Trophoblast cell (in vitro differentiated cells and primary cell): Measurements from ENCODE around the gene LUZP1.

Experiments used
- DNase-seq, 2 donors: peaks; one replicate each; pipeline ENCODE4 v3.0.0-alpha.2; 2016
- H2AFZ ChIP-seq: 2 replicates; pipeline ENCODE4 v1.6.1; 2013; ENCODE audit warnings: low read length, moderate library complexity, mild to moderate bottlenecking; ENCODE audit not compliant: insufficient read depth, poor library complexity
- H2AK5ac ChIP-seq: 2 replicates; pipeline ENCODE4 v1.6.1; 2013; ENCODE audit warnings: mild to moderate bottlenecking, low read length
- H2BK120ac ChIP-seq: 2 replicates; pipeline ENCODE4 v1.6.1; 2013; ENCODE audit warnings: low read length, mild to moderate bottlenecking, moderate library complexity; ENCODE audit not compliant: insufficient read depth, poor library complexity
- H2BK12ac ChIP-seq: 2 replicates; pipeline ENCODE4 v1.6.1; 2013; ENCODE audit warnings: mild to moderate bottlenecking, low read length, moderate library complexity
- H2BK5ac ChIP-seq: 2 replicates; pipeline ENCODE4 v1.6.1; 2013; ENCODE audit warnings: low read length, low read depth, moderate library complexity, mild to moderate bottlenecking; ENCODE audit not compliant: poor library complexity
- H3K14ac ChIP-seq: 2 replicates; pipeline ENCODE4 v1.6.1; 2013; ENCODE audit warnings: mild to moderate bottlenecking, low read length
- H3K18ac ChIP-seq: 2 replicates; pipeline ENCODE4 v1.6.1; 2013; ENCODE audit warnings: mild to moderate bottlenecking, low read length
- H3K23ac ChIP-seq: 2 replicates; pipeline ENCODE4 v1.6.1; 2013; ENCODE audit warnings: low read length
- H3K27ac ChIP-seq: 2 replicates; pipeline ENCODE4 v1.5.1; 2013; ENCODE audit warnings: low read depth, mild to moderate bottlenecking, inconsistent platforms, low read length, moderate library complexity
- H3K27me3 ChIP-seq: 2 replicates; pipeline ENCODE4 v1.6.1; 2013; ENCODE audit warnings: inconsistent platforms, mild to moderate bottlenecking, low read length, moderate library complexity; ENCODE audit not compliant: insufficient read depth
- H3K36me3 ChIP-seq, 2 experiments: 1 replicate in 1 of 2; 2 replicates in 1 of 2; pipeline ENCODE4 v1.6.1; 2013; ENCODE audit warnings: low read length in 2 of 2, mild to moderate bottlenecking in 2 of 2, moderate library complexity in 1 of 2; ENCODE audit not compliant: insufficient read depth in 2 of 2, control insufficient read depth in 1 of 2
- H3K4ac ChIP-seq: 2 replicates; pipeline ENCODE4 v1.6.1; 2013; ENCODE audit warnings: low read depth, mild to moderate bottlenecking, low read length, moderate library complexity
- H3K4me1 ChIP-seq, 2 experiments: 1 replicate in 1 of 2; 2 replicates in 1 of 2; pipeline ENCODE4 v1.6.1; 2013; ENCODE audit warnings: low read length in 2 of 2, mild to moderate bottlenecking in 2 of 2, moderate library complexity in 1 of 2; ENCODE audit not compliant: insufficient read depth in 2 of 2, control insufficient read depth in 1 of 2
- H3K4me2 ChIP-seq: 2 replicates; pipeline ENCODE4 v1.6.1; 2013; ENCODE audit warnings: inconsistent platforms, mild to moderate bottlenecking, low read length, moderate library complexity
- H3K4me3 ChIP-seq: 2 replicates; pipeline ENCODE4 v1.5.1; 2013; ENCODE audit warnings: mild to moderate bottlenecking, low read depth, low read length, inconsistent platforms
- H3K79me1 ChIP-seq: one replicate; pipeline ENCODE4 v1.6.1; 2013; ENCODE audit warnings: low read length
- H3K79me2 ChIP-seq: 2 replicates; pipeline ENCODE4 v1.6.1; 2013; ENCODE audit warnings: low read length, mild to moderate bottlenecking; ENCODE audit not compliant: control insufficient read depth, insufficient read depth, poor library complexity
- H3K9ac ChIP-seq: 2 replicates; pipeline ENCODE4 v1.6.1; 2013; ENCODE audit warnings: mild to moderate bottlenecking, low read length
- H3K9me3 ChIP-seq: 2 replicates; pipeline ENCODE4 v1.6.1; 2013; ENCODE audit warnings: low read depth, mild to moderate bottlenecking, control low read depth, inconsistent platforms, low read length; ENCODE audit not compliant: insufficient read depth
- H4K12ac ChIP-seq: 2 replicates; pipeline ENCODE4 v1.6.1; 2013; ENCODE audit warnings: low read depth, mild to moderate bottlenecking, low read length, moderate library complexity
- H4K8ac ChIP-seq: 2 replicates; pipeline ENCODE4 v1.6.1; 2013; ENCODE audit warnings: low read depth, mild to moderate bottlenecking, low read length, moderate library complexity
- H4K91ac ChIP-seq: one replicate; pipeline ENCODE4 v1.6.1; 2013; ENCODE audit warnings: low read depth, mild to moderate bottlenecking, low read length, moderate library complexity
- WGBS: extraction: QIAGEN DNeasy Blood & Tissue Kit; methylation state at CpG from one replicate; pipeline ENCODE4 v1.1.7; 2013; ENCODE audit warnings: missing lambda C conversion rate; ENCODE audit not compliant: insufficient read length, insufficient coverage; ENCODE audit errors: extremely low coverage; 5-methylcytosine and 5-hydroxymethylcytosine counted together

The LUZP1 gene

DNA sequence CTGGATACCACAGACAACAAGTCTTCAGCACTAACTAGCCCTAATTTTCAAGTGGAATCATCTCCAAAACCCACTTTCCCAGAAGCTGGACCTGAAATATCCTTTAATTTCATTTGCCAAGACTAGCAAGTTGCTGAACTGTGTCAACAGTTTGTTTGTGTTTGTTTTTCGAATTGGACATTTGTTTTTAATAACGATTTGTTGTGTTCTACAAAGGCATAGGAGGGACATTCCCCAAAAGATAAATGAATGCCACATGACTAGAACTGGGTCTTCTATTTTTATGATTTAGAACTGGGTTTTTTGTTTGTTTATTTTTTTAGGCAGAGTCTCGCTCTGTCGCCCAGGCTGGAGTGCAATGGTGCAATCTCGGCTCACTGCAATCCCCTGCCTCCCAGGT, 17.9 kb downstream of the LUZP1 start:
- Histone ChIP-seq H4K12ac (no peak overlapping the region), H3K9ac (no peak overlapping the region), H3K79me1 (no peaks in the 10 kb centered on the region), H3K14ac (no peak overlapping the region), H4K8ac (no peak overlapping the region), H3K4me1 (no peaks in the 10 kb centered on the region), H2BK120ac (no peak overlapping the region), H3K4me2 (no peak overlapping the region), H3K23ac (no peak overlapping the region), H2AFZ (no peak overlapping the region), H4K91ac (no peak overlapping the region), H3K9me3 (no peaks in the 10 kb centered on the region), H3K27ac (no peak overlapping the region), H2BK5ac (no peak overlapping the region), H2AK5ac (no peak overlapping the region), H3K4ac (peak overlapping the region; percentile 17), H3K27me3 (no peaks in the 10 kb centered on the region), H3K79me2 (peaks cover 17% of the 10 kb centered on the region), H3K36me3 (no peaks in the 10 kb centered on the region), H2BK12ac (no peak overlapping the region), H3K4me3 (no peak overlapping the region), H3K18ac (no peak overlapping the region)
- no peak for DNase-seq
- no CpG with 5 or more reads among the region's 5 CpGs for WGBS

DNA sequence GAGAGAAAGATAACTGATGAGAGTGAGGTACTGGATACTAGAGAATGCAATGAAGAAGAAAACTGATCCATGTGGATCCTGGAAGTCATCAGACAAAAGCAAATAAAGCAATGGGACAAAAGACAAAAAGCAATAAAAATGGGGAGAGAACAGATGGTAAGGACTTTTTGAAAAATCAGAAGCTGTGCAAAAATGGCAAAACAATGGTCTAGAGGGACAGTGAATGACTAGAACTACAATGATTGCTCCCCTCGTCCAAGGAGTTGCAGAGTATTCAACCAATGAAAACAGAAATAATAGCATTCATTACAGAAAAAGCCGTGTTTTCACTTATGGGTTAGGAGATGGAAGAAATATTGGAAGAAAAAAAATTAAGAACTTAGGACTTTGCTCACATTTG, 18.5 kb downstream of the LUZP1 start:
- Histone ChIP-seq H3K9me3 (no peaks in the 10 kb centered on the region), H4K12ac (no peak overlapping the region), H3K79me1 (no peaks in the 10 kb centered on the region), H3K4me3 (no peak overlapping the region), H3K4me1 (no peaks in the 10 kb centered on the region), H4K91ac (no peak overlapping the region), H3K18ac (no peak overlapping the region), H2BK5ac (no peak overlapping the region), H4K8ac (no peak overlapping the region), H3K36me3 (peaks cover 0 to 2% of the 10 kb centered on the region in 2 experiments), H3K4ac (no peak overlapping the region), H3K27me3 (no peaks in the 10 kb centered on the region), H3K14ac (no peak overlapping the region), H3K4me2 (no peak overlapping the region), H3K27ac (no peak overlapping the region), H3K79me2 (peaks cover 15% of the 10 kb centered on the region), H2AFZ (no peak overlapping the region), H3K9ac (no peak overlapping the region), H2BK12ac (no peak overlapping the region), H2AK5ac (no peak overlapping the region), H2BK120ac (no peak overlapping the region), H3K23ac (no peak overlapping the region)
- DNase-seq: no peak
- no CpG with 5 or more reads among the region's 2 CpGs for WGBS

DNA sequence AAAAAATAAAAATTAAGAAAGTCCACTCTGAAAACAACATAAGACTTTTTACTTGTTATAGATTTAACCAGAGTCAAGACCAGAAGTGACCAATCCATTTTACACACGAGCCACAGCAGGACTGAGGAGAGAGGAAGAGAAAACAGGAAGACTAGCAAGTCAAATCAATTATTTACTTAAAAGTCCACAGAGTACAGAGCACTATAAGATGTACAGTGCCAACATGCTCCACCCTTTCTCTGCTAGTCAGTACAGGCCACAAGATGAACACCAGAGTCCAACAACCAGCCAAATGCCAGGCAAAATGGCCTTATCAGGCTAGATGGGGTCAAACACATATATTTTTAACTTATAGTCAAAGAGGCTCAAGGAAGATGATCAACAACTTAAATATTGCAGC, 19.5 kb downstream of the LUZP1 start:
- H2AFZ ChIP-seq: no peak overlapping the region
- H4K91ac ChIP-seq: no peak overlapping the region
- no peak overlapping the region for H3K4me2 ChIP-seq
- peak overlapping the region; percentile 90 for H3K4ac ChIP-seq
- no peaks in the 10 kb centered on the region for H3K27me3 ChIP-seq
- H3K79me2 ChIP-seq: peaks cover 14% of the 10 kb centered on the region
- H3K4me1 ChIP-seq: no peaks in the 10 kb centered on the region
- no peak overlapping the region for H3K18ac ChIP-seq
- WGBS: no CpG with 5 or more reads among the region's 1 CpG
- H3K4me3 ChIP-seq: no peak overlapping the region
- H2BK12ac ChIP-seq: no peak overlapping the region
- no peak overlapping the region for H2BK120ac ChIP-seq
- no peak overlapping the region for H3K27ac ChIP-seq
- peaks cover under 1 to 2% of the 10 kb centered on the region in 2 experiments for H3K36me3 ChIP-seq
- no peak overlapping the region for H2BK5ac ChIP-seq
- H2AK5ac ChIP-seq: no peak overlapping the region
- no peaks in the 10 kb centered on the region for H3K9me3 ChIP-seq
- DNase-seq: no peak
- no peak overlapping the region for H3K23ac ChIP-seq
- no peak overlapping the region for H4K12ac ChIP-seq
- no peaks in the 10 kb centered on the region for H3K79me1 ChIP-seq
- H3K14ac ChIP-seq: no peak overlapping the region
- H4K8ac ChIP-seq: no peak overlapping the region
- H3K9ac ChIP-seq: no peak overlapping the region

DNA sequence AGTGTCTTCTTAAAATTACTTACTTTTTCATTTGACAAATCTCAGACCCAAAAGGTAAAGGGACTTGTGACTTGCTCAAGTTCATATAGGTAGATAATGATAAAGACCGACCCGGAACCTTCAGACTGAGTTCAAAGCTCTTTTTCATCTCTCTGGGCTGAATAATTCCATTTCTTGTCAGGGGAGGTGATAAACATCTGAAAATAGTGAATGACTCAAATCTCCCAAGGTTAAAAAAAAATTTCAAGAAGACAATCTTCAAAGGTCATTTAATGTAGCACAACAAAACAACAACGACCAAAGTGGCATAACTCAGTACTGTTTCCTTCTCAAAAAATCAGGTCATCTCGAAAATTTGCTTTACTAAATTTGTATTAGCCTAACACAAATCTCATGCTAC, 20.6 kb downstream of the LUZP1 start:
- no peak overlapping the region for H2AFZ ChIP-seq
- no peak overlapping the region for H2AK5ac ChIP-seq
- H3K4me2 ChIP-seq: no peak overlapping the region
- H3K4me3 ChIP-seq: no peak overlapping the region
- H3K27ac ChIP-seq: no peak overlapping the region
- no peak overlapping the region for H4K12ac ChIP-seq
- peak in 1 of 2 donors; percentile 54 for DNase-seq
- peaks cover 1 to 2% of the 10 kb centered on the region in 2 experiments for H3K36me3 ChIP-seq
- H2BK5ac ChIP-seq: no peak overlapping the region
- H3K23ac ChIP-seq: no peak overlapping the region
- H3K9ac ChIP-seq: no peak overlapping the region
- H3K79me2 ChIP-seq: peaks cover 10% of the 10 kb centered on the region
- H3K18ac ChIP-seq: no peak overlapping the region
- H4K91ac ChIP-seq: no peak overlapping the region
- H3K27me3 ChIP-seq: no peaks in the 10 kb centered on the region
- H3K9me3 ChIP-seq: no peaks in the 10 kb centered on the region
- WGBS: no CpG with 5 or more reads among the region's 4 CpGs
- no peak overlapping the region for H4K8ac ChIP-seq
- H3K4me1 ChIP-seq: no peaks in the 10 kb centered on the region
- no peak overlapping the region for H3K4ac ChIP-seq
- no peaks in the 10 kb centered on the region for H3K79me1 ChIP-seq
- H3K14ac ChIP-seq: no peak overlapping the region
- no peak overlapping the region for H2BK12ac ChIP-seq
- H2BK120ac ChIP-seq: no peak overlapping the region
